Hippocampal formation (tissue), 2 donors: Measurements from ENCODE around the gene GPR157.
"Not testable (repeated sequence)": the region's sequence is repeated elsewhere in the genome, so short reads cannot be mapped to it uniquely, and the experiment has no call there.

Experiments used
- DNase-seq, 2 donors: peaks; one replicate each; lab custom pipeline; 2025; lab: John Stamatoyannopoulos, UW

The GPR157 gene

GRCh38 chr1:9146156-9146555 lies 17.3 kb upstream of the GPR157 start:
- no peak for DNase-seq

DNA sequence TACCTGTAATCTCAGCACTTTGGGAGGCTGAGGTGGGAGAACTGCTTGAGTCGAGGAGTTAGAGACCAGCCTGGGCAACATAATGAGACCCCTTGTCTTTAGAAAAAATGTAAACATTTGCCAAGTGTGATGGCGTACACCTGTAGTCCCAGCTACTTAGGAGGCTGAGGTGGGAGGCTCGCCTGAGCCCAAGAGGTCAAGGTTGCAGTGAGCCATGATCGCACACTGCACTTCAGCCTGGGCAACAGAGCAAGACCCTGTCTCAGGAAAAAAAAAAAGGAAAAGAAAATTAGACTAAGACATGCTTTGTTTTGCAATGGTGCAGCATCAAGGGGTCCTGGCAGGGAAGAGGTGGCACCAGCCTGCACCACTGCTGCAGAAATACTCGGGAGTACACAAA lies 16.8 kb upstream of the GPR157 start:
- no peak for DNase-seq

DNA sequence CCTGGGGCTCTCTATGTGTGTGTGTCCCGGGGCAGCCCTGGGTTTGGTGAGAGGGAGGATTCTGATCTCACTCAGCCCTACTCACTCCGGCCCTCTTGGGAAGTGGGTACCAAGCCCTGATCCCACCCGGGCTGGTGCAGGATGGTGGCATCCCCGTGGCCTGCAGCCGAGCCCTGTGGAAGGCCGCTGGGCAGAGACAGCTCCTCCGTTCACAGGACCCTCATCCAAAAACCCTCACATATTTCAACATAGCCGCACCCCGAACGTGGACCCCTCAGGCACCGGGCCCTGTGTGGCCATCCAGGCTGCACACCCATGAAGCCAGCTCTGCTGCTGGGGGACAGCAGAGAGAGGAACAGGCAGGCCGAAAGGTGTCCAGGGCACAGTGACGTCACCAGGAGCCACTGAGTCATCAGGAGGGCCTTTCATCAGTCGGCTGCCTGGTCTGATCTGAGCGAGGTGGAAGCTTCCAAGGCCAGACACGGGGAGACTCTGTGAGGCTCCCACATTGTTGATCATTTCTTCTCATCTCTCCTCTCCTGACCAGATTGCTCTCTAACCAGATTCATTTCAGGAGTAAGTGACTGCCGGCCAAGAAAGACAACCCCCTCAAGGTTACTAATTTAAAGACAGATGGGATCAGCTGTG lies 16.2 kb upstream of the GPR157 start:
- no peak for DNase-seq

GRCh38 chr1:9144494-9144893 lies 15.6 kb upstream of the GPR157 start:
- DNase-seq: not testable (repeated sequence)

GRCh38 chr1:9143250-9143649 lies 14.3 kb upstream of the GPR157 start:
- DNase-seq: no peak

DNA sequence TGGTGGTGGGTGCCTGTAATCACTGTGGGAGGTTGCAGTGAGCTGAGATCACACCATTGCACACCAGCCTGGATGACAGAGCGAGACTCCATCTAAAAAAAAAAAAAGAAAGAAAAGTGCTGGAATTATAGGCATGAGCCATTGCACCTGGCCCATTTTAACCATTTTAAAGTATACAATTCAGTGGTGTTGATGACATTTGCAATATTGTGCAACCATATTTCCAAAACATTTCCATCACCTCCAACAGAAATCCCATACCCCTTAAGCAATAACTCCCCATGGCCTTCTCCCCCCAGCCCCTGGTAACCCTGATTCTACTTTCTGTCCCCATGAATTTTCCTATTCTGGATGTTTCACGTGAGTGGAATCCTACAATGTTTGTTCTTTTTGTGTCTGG lies 11.0 kb upstream of the GPR157 start:
- DNase-seq: no peak

- DNase-seq: no peak
These were observed 8.0 kb upstream of the GPR157 start for GRCh38 chr1:9136932-9137331.

DNA sequence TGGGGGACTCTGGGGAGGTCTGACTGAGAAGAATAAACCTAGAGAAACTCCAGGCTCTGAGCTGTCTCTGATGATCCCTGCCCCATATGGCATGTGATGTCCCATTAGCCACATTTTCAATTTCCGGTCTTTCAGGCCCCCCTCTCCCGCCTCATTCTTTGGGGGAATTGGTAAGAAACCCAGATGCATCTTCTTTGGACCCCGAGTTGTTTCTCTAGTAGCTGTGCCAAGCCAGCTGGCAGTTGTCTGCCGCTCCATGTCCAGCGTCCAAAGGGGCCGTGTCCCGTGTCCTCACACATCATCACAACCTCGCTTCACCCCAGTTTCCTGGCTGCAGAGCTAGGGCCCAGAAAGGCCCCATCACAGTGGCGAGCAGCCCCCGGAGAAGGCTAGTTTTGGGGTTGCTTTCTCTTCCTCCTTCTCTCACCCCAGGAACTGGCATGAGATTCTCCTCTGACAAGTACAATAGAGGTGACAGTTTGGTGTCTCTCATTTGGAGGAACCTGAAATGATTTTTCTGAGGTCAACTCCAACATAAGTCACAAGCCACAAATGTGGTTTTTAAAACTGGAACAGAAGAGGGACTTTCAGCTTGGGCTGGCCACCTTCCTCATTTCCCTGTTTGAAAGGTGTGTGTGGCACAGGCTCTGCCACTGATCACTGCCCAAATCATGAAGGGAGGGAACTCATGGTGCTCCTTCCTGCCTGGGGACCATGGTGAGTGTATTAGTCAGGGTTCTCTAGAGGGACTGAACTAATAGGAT lies 6.4 kb upstream of the GPR157 start:
- DNase-seq: no peak

DNA sequence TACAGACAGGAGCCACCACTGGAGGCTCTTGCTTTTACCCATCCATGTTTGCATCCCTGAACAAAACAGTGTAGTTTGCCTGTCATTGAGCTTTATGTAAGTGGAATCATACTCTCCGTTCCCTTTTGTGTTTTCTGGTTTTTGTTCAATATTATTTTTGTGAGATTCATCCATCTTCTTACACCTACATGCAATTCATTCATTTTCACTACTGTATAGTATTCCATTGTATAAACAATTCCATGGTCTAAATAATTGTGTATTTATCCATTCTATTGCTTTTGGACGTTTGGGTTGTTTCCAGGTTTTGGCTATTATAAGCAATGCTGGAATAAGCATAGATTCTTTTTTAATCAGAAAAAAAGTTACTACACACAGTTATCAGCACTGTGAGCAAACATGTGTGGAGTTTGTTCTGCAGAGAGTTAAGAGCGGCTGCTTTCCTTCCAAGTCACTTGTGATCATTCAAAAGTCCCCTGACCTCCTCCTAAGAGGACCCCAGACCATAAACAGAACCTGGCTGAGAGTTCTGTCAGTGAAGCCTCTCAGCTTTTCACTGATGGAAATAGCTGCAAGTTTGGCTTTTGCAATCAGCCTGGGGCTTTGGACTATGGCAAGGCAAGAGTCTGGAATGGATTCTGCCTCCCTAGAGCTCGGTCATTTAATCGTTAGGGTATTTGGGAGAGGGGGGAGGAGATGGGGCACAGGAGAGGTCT lies 5.1 kb upstream of the GPR157 start:
- DNase-seq: no peak

- no peak for DNase-seq
These were observed 552 bp upstream of the GPR157 start for GRCh38 chr1:9129266-9130041.

DNA sequence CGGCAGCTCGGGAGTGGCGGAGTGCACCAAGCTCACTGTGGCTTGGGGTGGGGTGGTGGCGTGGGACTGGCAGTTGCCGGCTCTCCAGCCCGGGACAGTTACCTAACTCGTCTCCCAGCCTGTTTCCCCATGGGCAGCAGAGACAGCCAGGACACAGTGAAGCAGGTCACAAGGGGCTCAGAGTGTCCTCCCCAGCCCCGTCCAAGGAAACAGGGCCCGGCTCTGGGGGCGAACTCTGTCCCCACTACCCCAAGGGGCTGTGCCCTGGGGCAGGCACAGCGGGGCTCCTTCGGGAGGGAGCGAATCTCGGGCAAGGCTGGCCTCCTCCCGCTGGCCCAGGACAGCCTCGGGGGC lies 759 bp downstream of the GPR157 start:
- DNase-seq: no peak

GRCh38 chr1:9127395-9128165 lies 1.3 kb downstream of the GPR157 start:
- DNase-seq: no peak

- DNase-seq: no peak
These were observed 2.4 kb downstream of the GPR157 start for GRCh38 chr1:9126511-9126910.

DNA sequence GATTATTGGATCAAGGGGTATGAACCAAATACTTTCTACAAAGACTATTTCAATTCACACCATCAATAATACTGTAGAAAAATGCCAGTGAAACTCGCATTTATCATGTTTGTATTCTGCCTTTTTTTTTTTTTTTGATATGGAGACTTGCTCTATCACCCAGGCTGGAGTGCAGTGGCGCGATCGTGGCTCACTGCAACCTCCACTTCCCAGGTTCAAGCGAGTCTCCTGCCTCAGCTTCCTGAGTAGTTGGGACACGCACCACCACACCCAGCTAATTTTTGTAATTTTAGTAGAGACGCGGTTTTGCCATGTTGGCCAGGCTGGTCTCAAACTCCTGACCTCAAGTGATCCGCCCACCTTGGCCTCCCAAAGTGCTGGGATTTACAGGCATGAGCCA lies 3.1 kb downstream of the GPR157 start:
- DNase-seq: not testable (repeated sequence)

- DNase-seq: no peak
These were observed 3.6 kb downstream of the GPR157 start for GRCh38 chr1:9125325-9125724.

GRCh38 chr1:9124389-9124788 lies 4.5 kb downstream of the GPR157 start:
- DNase-seq: not testable (repeated sequence)

- not testable (repeated sequence) for DNase-seq
These were observed 5.2 kb downstream of the GPR157 start for GRCh38 chr1:9123665-9124064.

DNA sequence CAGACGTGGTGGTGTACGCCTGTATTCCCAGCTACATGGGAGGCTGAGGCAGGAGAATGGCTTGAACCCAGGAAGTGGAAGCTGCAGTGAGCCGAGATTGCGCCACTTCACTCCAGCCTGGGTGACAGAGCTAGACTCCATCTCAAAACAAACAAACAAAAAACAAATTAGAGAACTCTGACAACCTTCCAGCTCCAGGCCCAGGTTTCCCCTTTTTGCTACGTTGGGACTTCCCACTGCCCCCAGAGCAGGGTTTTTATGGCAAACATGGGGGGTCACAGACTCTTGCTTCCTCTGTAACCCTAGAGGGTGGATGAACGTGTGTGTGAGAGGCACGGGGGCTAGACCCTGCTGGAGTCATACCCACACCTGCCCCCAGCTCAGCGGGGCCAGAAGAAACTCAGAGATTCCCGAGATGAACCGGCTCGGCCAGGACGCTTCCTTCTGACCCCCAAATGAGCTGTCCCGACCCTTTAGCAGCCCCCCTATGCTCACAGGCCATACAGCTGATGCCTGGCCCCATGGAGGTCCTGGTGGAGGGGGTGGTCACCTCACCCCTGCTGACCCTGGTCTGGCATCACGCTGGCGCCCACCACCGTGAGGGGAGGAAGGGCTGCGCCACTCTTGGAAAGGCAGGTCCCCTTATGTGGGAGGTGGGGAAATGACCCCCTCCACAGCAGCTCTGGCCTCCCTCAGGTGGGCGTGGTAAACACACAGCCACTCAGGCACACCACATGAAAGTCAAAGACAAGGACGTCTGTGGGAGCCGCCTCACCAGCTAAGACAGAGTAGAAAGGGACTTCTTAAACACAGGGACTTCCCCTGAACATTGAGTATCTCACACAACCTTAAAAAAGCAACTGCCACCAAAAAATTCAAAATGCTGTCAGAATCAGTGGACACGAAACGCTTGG lies 7.1 kb downstream of the GPR157 start:
- DNase-seq: no peak

DNA sequence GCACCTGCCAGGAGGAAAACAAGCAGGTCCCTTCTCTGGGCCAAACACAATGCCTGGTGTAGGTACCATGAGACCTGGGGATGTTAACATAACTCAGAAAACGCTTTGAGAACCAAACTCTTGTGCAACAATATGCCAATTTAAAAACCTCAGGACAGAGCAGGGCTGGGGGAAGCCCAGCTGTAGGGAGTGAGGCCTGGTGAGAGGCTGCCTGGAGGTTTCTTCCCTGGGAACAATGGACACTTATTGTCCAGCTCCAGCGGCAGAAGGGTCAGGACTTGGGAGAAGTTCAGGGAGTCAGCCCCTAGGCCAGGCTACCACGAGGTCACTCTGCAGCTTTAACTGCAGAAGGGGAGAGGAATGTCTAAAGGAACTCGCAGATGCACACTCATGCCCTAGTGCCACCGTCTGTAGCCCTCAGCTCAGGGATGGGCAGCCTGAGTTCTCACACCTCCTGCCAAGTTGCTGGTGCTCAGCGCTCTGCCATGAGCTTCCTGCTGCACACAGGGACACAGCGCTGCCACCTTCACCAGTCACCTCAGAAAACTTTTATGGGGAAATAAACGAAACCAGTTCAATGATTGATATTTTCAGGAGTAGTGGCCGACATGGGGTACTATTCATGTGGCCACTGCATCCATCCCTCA lies 8.5 kb downstream of the GPR157 start:
- DNase-seq: no peak

DNA sequence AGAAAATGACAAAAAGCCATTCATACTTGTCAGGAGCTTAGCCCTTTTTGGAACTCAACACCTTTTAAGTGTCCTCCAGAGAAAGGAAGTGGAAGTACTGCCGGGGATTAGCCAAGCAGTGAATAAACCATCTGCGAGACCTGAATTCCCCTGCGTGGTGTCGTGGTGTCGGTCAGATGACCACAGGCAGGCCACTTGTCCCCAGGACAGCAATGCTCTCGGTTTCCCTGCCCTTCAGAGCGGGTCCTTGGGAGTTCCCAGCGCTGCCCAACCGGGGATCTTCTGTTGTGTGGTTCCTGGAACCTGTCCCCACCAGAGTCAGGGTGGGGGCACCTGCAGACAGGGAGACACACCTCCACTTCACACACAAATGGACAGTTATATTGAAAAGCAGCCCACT lies 9.2 kb downstream of the GPR157 start:
- DNase-seq: no peak
